Testis (tissue), 3 donors: ENCODE measurements around the gene COL1A2. TPM values are rescaled to one million over a fixed set of nuclear protein-coding genes. Genes with fewer than 3 reads are reported as not detected.

Experiments
- DNase-seq: peaks from one replicate; pipeline ENCODE4 v3.0.0-alpha.2; 2019
- H3K27ac ChIP-seq, 2 donors: fragments of 200-600 bp; sonication (generic); one replicate each; pipeline ENCODE4 v1.5.1; 2019
- H3K27me3 ChIP-seq: fragments of 200-600 bp; sonication (generic); one replicate; pipeline ENCODE4 v1.5.1; 2019
- H3K36me3 ChIP-seq: fragments of 200-600 bp; sonication (generic); one replicate; pipeline ENCODE4 v1.5.1; 2017; ENCODE audit warnings: low read depth; ENCODE audit errors: missing control alignments
- H3K4me1 ChIP-seq: fragments of 200-600 bp; sonication (generic); one replicate; pipeline ENCODE4 v1.5.1; 2019
- H3K4me3 ChIP-seq, 2 donors: fragments of 200-600 bp; sonication (generic); one replicate each; pipeline ENCODE4 v1.5.1; 2017 to 2019
- H3K9me3 ChIP-seq: fragments of 200-600 bp; sonication (generic); one replicate; pipeline ENCODE4 v1.5.1; 2017
- POLR2A ChIP-seq: fragments of 450-650 bp; IDR thresholded peaks from one replicate; pipeline ENCODE4 v1.6.1; 2017; ENCODE audit warnings: antibody characterized with exemption, mild to moderate bottlenecking, moderate library complexity
- WGBS, 2 donors: methylation state at CpG; one replicate each; pipeline ENCODE4 v1.1.5; 2018; 5-methylcytosine and 5-hydroxymethylcytosine counted together
- intact Hi-C: fragments of 100-400 bp; cut with DNase I; formaldehyde crosslinking; loops from one replicate; pipeline ENCODE4 v1.15.1; 2023; ENCODE audit warnings: low total_unique reads
- polyA plus RNA-seq: library from polyadenylated mRNA; stranded (reverse); fragments of 350-450 nt; fragmentation: Illumina TruSeq; extraction: RNeasy Lipid Tissue Mini Kit (QIAGEN cat#74804); gene quantifications from one replicate; pipeline ENCODE4 v1.2.3, GENCODE V29; 2014; ENCODE audit warnings: low read depth, low replicate concordance; ENCODE audit not compliant: insufficient read depth
- total RNA-seq, 2 donors: library from RNA; depleted of rRNA; stranded (reverse); fragments of >200 nt; gene quantifications; one replicate each; pipeline ENCODE4 v1.2.3, GENCODE V29; 2016
- TF ChIP-seq, protein P1 (sequence below), 3 experiments: fragments of 450-650 bp in 2 of 3; fragments of 200-600 bp in 1 of 3; sonication (generic) in 1 of 3; IDR thresholded peaks; one replicate each; pipeline ENCODE4 v1.5.1; 2016 to 2019; ENCODE audit warnings: antibody characterized with exemption in 3 of 3, mild to moderate bottlenecking in 2 of 3, moderate library complexity in 1 of 3

Gene COL1A2
- total and polyA plus RNA-seq, 3 donors from 2014 or later: 465 to 979 (median 866) TPM

GRCh38 chr7:94476251-94476840, 81.7 kb downstream of the COL1A2 start:
- WGBS, 2 donors: 69 to 75% methylated on average over 5 of the region's 5 CpGs

DNA sequence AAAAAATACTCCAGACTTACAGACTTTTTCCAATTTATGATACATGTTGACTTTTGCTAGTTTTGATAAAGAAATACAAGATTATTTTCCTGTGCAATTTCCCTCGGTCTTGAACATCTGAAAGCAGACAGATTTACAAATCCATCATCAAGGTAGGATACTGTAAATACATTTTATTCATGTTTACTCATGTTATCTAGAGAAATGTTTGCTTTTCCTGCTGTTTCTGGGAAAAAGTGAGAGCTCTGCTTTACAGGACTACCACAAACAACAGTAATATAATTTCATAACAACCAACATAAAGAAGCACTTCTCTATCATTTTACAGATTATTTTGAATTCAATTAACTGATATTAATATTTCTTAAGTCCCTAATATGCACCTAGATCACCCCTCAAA, 83.2 kb downstream of the COL1A2 start:
- no peak for TF ChIP-seq POLR2A
- TF ChIP-seq, protein P1, sequence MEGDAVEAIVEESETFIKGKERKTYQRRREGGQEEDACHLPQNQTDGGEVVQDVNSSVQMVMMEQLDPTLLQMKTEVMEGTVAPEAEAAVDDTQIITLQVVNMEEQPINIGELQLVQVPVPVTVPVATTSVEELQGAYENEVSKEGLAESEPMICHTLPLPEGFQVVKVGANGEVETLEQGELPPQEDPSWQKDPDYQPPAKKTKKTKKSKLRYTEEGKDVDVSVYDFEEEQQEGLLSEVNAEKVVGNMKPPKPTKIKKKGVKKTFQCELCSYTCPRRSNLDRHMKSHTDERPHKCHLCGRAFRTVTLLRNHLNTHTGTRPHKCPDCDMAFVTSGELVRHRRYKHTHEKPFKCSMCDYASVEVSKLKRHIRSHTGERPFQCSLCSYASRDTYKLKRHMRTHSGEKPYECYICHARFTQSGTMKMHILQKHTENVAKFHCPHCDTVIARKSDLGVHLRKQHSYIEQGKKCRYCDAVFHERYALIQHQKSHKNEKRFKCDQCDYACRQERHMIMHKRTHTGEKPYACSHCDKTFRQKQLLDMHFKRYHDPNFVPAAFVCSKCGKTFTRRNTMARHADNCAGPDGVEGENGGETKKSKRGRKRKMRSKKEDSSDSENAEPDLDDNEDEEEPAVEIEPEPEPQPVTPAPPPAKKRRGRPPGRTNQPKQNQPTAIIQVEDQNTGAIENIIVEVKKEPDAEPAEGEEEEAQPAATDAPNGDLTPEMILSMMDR (IDR thresholded peaks at IDR 0.05): no peak
- DNase-seq: no peak
- Histone ChIP-seq H3K9me3 (no peaks in the 10 kb centered on the region), H3K27me3 (no peaks in the 10 kb centered on the region), H3K4me1 (no peaks in the 10 kb centered on the region), H3K27ac (no peak overlapping the region), H3K36me3 (no peaks in the 10 kb centered on the region), H3K4me3 (no peak overlapping the region)
- intact Hi-C loops: no loop called here
- WGBS, 2 donors: 39 to 60% methylated on average over 1 of the region's 1 CpG

More at GRCh38 chr7:94476251-94476840, 81.7 kb downstream of the COL1A2 start:
- Histone ChIP-seq H3K27me3 (no peaks in the 10 kb centered on the region), H3K27ac (no peak overlapping the region), H3K4me1 (no peaks in the 10 kb centered on the region), H3K9me3 (no peaks in the 10 kb centered on the region), H3K36me3 (no peaks in the 10 kb centered on the region), H3K4me3 (no peak overlapping the region)
- intact Hi-C loops: no loop called here
- no peak for DNase-seq
- TF ChIP-seq POLR2A: no peak

DNA sequence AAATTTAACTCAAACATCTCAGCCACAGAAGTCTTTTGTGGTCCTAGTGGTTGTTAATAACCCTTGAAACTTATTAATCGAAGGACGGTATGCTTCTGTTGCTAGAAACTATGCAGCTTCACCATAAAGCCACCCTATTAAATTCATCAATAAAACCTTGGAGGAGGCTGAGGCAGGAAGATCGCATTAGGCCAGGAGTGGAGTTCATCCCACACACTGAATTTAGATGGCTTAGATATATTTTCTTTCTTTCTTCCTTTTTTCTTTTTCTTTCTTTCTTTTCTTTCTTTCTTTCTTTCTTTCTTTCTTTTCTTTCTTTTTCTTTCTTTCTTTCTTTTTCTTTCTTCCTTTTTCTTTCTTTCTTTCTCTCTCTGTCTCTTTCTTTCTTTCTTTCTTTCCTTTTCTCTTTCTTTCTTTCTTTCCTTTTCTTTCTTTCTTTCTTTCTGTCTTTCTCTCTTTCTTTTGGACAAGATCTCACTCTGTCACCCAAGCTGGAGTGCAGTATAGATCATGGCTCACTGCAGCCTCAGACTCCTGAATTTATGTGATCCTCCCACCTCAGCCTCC, 84.0 kb downstream of the COL1A2 start:
- WGBS, 2 donors: 77 to 79% methylated on average over 3 of the region's 3 CpGs
- H3K4me3 ChIP-seq: no peak overlapping the region

More for the DNA sequence above, 84.0 kb downstream of the COL1A2 start:
- Histone ChIP-seq H3K9me3 (no peaks in the 10 kb centered on the region), H3K27ac (no peak overlapping the region), H3K27me3 (no peaks in the 10 kb centered on the region), H3K36me3 (no peaks in the 10 kb centered on the region), H3K4me1 (no peaks in the 10 kb centered on the region)
- intact Hi-C loops: no loop called here
- no peak for DNase-seq
- TF ChIP-seq, protein P1 (IDR thresholded peaks at IDR 0.05): no peak
- no peak for TF ChIP-seq POLR2A

Other genes starting within 250 kb of the COL1A2 start
- gene CASD1, start 114.9 kb downstream of the COL1A2 start, total RNA-seq: 10 to 100 TPM; 47.1 to 47.4 TPM
- 20.5 TPM for gene CASD1, start 114.9 kb downstream of the COL1A2 start, polyA plus RNA-seq